Kidney epithelial cell (primary cell): ENCODE results near the gene DPP6. TPM values are rescaled to one million over a fixed set of nuclear protein-coding genes. Genes with fewer than 3 reads are reported as not detected.

Source experiments
- DNase-seq: peaks from one replicate; pipeline ENCODE4 v3.0.0-alpha.2; 2010; ENCODE audit warnings: low read depth
- H3K27me3 ChIP-seq: 2 replicates; pipeline ENCODE4 v1.6.0; 2011; ENCODE audit warnings: low read length; ENCODE audit not compliant: control insufficient read depth, insufficient read depth
- H3K36me3 ChIP-seq: 2 replicates; pipeline ENCODE4 v1.5.1; 2011; ENCODE audit warnings: low read length; ENCODE audit not compliant: control insufficient read depth, insufficient read depth
- H3K4me3 ChIP-seq: 2 replicates; pipeline ENCODE4 v1.5.1; 2011; ENCODE audit warnings: low read depth, mild to moderate bottlenecking, control low read depth, low read length
- CTCF ChIP-seq: IDR thresholded peaks from 2 replicates; pipeline ENCODE4 v1.5.1; 2011; ENCODE audit warnings: mild to moderate bottlenecking, moderate library complexity, low read length, control low read depth, inconsistent platforms; ENCODE audit not compliant: insufficient read depth, poor library complexity, severe bottlenecking
- total RNA-seq: library from RNA; depleted of rRNA; stranded (reverse); fragments of >200 nt; gene quantifications from 2 replicates; pipeline ENCODE4 v1.2.3, GENCODE V29; 2015

Gene DPP6
- total RNA-seq, 1 donor from 2014 or later, result 0.84 TPM

- TF ChIP-seq CTCF, result no peak
- Histone ChIP-seq H3K4me3 (no peak overlapping the region), H3K36me3 (no peaks in the 10 kb centered on the region), H3K27me3 (no peaks in the 10 kb centered on the region)
- no peak for DNase-seq
Measured at GRCh38 chr7:154195266-154195665, 143.1 kb downstream of the DPP6 start.

- no peak overlapping the region for H3K4me3 ChIP-seq
- DNase-seq, result no peak
- no peak for TF ChIP-seq CTCF
- no peaks in the 10 kb centered on the region for H3K36me3 ChIP-seq
- no peaks in the 10 kb centered on the region for H3K27me3 ChIP-seq
Measured at GRCh38 chr7:154198481-154198880, 146.3 kb downstream of the DPP6 start.

GRCh38 chr7:154200241-154200640 is 148.0 kb downstream of the DPP6 start:
- no peak for DNase-seq
- no peaks in the 10 kb centered on the region for H3K27me3 ChIP-seq
- H3K36me3 ChIP-seq, result no peaks in the 10 kb centered on the region
- no peak overlapping the region for H3K4me3 ChIP-seq
- no peak for TF ChIP-seq CTCF

GRCh38 chr7:154202002-154202401 is 149.8 kb downstream of the DPP6 start:
- no peaks in the 10 kb centered on the region for H3K36me3 ChIP-seq
- TF ChIP-seq CTCF, result no peak

GRCh38 chr7:154204046-154204445 is 151.8 kb downstream of the DPP6 start:
- H3K27me3 ChIP-seq, result no peaks in the 10 kb centered on the region
- no peaks in the 10 kb centered on the region for H3K36me3 ChIP-seq
- H3K4me3 ChIP-seq, result no peak overlapping the region
- TF ChIP-seq CTCF, result no peak
- no peak for DNase-seq

More at GRCh38 chr7:154202002-154202401, 149.8 kb downstream of the DPP6 start:
- no peak for DNase-seq
- Histone ChIP-seq H3K27me3 (no peaks in the 10 kb centered on the region), H3K4me3 (no peak overlapping the region)

- H3K4me3 ChIP-seq, result no peak overlapping the region
- no peak for TF ChIP-seq CTCF
- H3K36me3 ChIP-seq, result no peaks in the 10 kb centered on the region
- no peaks in the 10 kb centered on the region for H3K27me3 ChIP-seq
- no peak for DNase-seq
Measured at GRCh38 chr7:154212861-154213260, 160.7 kb downstream of the DPP6 start.
